ENCODE measurements around the gene VEZT. TPM values are rescaled to one million over a fixed set of nuclear protein-coding genes. Genes with fewer than 3 reads are reported as not detected.

VEZT gene
- total and polyA plus RNA-seq, 9 of the 15 experiments (the other 6 are each of a cell fraction or from before 2014, with no cell fraction given): 16.1 to 61.5 (median 32.6) TPM

DNA sequence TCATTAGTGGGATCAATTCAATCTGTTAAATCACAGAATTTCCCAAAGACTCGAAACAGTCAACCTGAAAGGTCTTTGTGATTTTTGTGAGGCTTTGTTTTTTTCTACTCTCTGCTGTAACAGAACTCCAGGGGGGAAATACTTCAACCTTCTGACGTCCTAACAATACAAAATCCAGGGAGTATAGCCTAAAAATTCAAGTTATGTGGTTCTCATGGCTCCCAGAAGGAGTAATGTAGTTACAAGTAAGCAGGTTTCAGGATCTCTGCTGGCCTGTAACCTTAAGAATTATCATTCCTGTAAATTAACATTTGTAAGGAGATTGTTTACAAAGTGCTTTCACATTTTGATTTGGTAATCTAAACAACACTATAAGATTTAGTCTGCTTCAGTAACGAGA lies 39.9 kb downstream of the VEZT start:
- Histone ChIP-seq H4K20me1 (replicated peaks; ENCODE audit: control insufficient read depth, insufficient read depth, low read length) (no peaks in the 10 kb centered on the region), H3K9me1 (ENCODE audit: control insufficient read depth, insufficient read depth, low read length) (no peaks in the 10 kb centered on the region), H2AFZ (ENCODE audit: low read depth, low read length) (no peak overlapping the region), H3K27me3 (ENCODE audit: control insufficient read depth in 2 of 2, insufficient read depth in 2 of 2, low read length in 2 of 2) (no peaks in the 10 kb centered on the region), H3K79me2 (ENCODE audit: control insufficient read depth, insufficient read depth, low read length) (no peaks in the 10 kb centered on the region), H3K36me3 (ENCODE audit: control insufficient read depth, insufficient read depth, low read length) (peaks cover 38% of the 10 kb centered on the region), H3K9ac (ENCODE audit: insufficient read depth in 1 of 2, low read depth in 2 of 2, low read length in 2 of 2) (no peak overlapping the region), H3K4me2 (ENCODE audit: insufficient read depth, low read length) (no peak overlapping the region), H3K4me1 (replicated peaks in 1 of 2; ENCODE audit: control insufficient read depth in 2 of 2, insufficient read depth in 2 of 2, low read length in 2 of 2) (no peaks in the 10 kb centered on the region), H3K27ac (ENCODE audit: extremely low read depth, low read depth, low read length) (no peak overlapping the region), H3K9me3 (replicated peaks; ENCODE audit: control insufficient read depth, insufficient read depth, low read depth, low read length) (no peaks in the 10 kb centered on the region), H3K4me3 (no peak overlapping the region)
- FAIRE-seq: no peak
- ChIA-PET POLR2A (no interaction called here), CTCF (ENCODE audit: low intra/inter-chr PET ratio) (no interaction called here)
- in situ Hi-C loops (cut with MboI) (no loop called here), intact Hi-C loops (cut with micrococcal nuclease) (no loop called here)
- WGBS (ENCODE audit: insufficient coverage, low coverage, missing lambda C conversion rate): 65% methylated on average over 3 of the region's 3 CpGs
- DNase-seq (ENCODE audit: extremely low read depth in 1 of 4, low spot score in 3 of 4): no peak
- no TSS peak for BruUV-seq (replicated peaks)
- ATAC-seq: no peak
- no peak for TF ChIP-seq TAF15 (IDR thresholded peaks at IDR 0.05; ENCODE audit: low read depth, low read length)
- TF ChIP-seq, protein P1, sequence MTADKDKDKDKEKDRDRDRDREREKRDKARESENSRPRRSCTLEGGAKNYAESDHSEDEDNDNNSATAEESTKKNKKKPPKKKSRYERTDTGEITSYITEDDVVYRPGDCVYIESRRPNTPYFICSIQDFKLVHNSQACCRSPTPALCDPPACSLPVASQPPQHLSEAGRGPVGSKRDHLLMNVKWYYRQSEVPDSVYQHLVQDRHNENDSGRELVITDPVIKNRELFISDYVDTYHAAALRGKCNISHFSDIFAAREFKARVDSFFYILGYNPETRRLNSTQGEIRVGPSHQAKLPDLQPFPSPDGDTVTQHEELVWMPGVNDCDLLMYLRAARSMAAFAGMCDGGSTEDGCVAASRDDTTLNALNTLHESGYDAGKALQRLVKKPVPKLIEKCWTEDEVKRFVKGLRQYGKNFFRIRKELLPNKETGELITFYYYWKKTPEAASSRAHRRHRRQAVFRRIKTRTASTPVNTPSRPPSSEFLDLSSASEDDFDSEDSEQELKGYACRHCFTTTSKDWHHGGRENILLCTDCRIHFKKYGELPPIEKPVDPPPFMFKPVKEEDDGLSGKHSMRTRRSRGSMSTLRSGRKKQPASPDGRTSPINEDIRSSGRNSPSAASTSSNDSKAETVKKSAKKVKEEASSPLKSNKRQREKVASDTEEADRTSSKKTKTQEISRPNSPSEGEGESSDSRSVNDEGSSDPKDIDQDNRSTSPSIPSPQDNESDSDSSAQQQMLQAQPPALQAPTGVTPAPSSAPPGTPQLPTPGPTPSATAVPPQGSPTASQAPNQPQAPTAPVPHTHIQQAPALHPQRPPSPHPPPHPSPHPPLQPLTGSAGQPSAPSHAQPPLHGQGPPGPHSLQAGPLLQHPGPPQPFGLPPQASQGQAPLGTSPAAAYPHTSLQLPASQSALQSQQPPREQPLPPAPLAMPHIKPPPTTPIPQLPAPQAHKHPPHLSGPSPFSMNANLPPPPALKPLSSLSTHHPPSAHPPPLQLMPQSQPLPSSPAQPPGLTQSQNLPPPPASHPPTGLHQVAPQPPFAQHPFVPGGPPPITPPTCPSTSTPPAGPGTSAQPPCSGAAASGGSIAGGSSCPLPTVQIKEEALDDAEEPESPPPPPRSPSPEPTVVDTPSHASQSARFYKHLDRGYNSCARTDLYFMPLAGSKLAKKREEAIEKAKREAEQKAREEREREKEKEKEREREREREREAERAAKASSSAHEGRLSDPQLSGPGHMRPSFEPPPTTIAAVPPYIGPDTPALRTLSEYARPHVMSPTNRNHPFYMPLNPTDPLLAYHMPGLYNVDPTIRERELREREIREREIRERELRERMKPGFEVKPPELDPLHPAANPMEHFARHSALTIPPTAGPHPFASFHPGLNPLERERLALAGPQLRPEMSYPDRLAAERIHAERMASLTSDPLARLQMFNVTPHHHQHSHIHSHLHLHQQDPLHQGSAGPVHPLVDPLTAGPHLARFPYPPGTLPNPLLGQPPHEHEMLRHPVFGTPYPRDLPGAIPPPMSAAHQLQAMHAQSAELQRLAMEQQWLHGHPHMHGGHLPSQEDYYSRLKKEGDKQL (CRISPR knock-in tag; IDR thresholded peaks at IDR 0.05; ENCODE audit: borderline replicate concordance): no peak
- TF ChIP-seq RBM17 (IDR thresholded peaks at IDR 0.05; ENCODE audit: borderline replicate concordance, low read depth, low read length): no peak
- no peak for TF ChIP-seq RB1 (IDR thresholded peaks at IDR 0.05; ENCODE audit: low read depth)
- TF ChIP-seq CHD2 (IDR thresholded peaks at IDR 0.05; ENCODE audit: low read depth, low read length): no peak
- no peak for TF ChIP-seq POLR2AphosphoS5 (IDR thresholded peaks at IDR 0.05; ENCODE audit: control insufficient read depth, insufficient read depth, low read depth, low read length)
- TF ChIP-seq, protein P2, sequence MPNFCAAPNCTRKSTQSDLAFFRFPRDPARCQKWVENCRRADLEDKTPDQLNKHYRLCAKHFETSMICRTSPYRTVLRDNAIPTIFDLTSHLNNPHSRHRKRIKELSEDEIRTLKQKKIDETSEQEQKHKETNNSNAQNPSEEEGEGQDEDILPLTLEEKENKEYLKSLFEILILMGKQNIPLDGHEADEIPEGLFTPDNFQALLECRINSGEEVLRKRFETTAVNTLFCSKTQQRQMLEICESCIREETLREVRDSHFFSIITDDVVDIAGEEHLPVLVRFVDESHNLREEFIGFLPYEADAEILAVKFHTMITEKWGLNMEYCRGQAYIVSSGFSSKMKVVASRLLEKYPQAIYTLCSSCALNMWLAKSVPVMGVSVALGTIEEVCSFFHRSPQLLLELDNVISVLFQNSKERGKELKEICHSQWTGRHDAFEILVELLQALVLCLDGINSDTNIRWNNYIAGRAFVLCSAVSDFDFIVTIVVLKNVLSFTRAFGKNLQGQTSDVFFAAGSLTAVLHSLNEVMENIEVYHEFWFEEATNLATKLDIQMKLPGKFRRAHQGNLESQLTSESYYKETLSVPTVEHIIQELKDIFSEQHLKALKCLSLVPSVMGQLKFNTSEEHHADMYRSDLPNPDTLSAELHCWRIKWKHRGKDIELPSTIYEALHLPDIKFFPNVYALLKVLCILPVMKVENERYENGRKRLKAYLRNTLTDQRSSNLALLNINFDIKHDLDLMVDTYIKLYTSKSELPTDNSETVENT (CRISPR knock-in tag; IDR thresholded peaks at IDR 0.05): no peak
- no peak for TF ChIP-seq LARP7 (IDR thresholded peaks at IDR 0.05)
- TF ChIP-seq, protein P3, sequence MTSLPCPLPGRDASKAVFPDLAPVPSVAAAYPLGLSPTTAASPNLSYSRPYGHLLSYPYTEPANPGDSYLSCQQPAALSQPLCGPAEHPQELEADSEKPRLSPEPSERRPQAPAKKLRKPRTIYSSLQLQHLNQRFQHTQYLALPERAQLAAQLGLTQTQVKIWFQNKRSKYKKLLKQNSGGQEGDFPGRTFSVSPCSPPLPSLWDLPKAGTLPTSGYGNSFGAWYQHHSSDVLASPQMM (CRISPR knock-in tag; IDR thresholded peaks at IDR 0.05): no peak
- no peak for TF ChIP-seq ZNF124 (CRISPR knock-in tag; IDR thresholded peaks at IDR 0.05)
- TF ChIP-seq, protein P4, sequence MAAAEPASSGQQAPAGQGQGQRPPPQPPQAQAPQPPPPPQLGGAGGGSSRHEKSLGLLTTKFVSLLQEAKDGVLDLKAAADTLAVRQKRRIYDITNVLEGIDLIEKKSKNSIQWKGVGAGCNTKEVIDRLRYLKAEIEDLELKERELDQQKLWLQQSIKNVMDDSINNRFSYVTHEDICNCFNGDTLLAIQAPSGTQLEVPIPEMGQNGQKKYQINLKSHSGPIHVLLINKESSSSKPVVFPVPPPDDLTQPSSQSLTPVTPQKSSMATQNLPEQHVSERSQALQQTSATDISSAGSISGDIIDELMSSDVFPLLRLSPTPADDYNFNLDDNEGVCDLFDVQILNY (CRISPR knock-in tag; IDR thresholded peaks at IDR 0.05): no peak
- TF ChIP-seq PHF8 (IDR thresholded peaks at IDR 0.05; ENCODE audit: borderline replicate concordance, low read length): no peak
- TF ChIP-seq ZNF785 (CRISPR knock-in tag; IDR thresholded peaks at IDR 0.05): no peak
- TF ChIP-seq ZNF354B (CRISPR knock-in tag; IDR thresholded peaks at IDR 0.05): no peak

Data from K562 (cell line).